GM12892 (cell line): ENCODE results near the gene EPHA8.

Source experiments
- DNase-seq: peaks from one replicate; pipeline ENCODE4 v3.0.0; 2011; ENCODE audit not compliant: insufficient read length
- FAIRE-seq: peaks from 2 replicates; lab custom pipeline; 2011; peaks lifted over from hg19 to GRCh38; lab: Jason Lieb, UNC
- POLR2A ChIP-seq: IDR thresholded peaks from 2 replicates; pipeline ENCODE4 v1.6.1; 2011; ENCODE audit warnings: low read depth, low read length, control low read depth
- POLR2AphosphoS5 ChIP-seq: IDR thresholded peaks from 2 replicates; pipeline ENCODE4 v1.6.1; 2011; ENCODE audit warnings: low read depth, low read length, control low read depth
- TAF1 ChIP-seq: IDR thresholded peaks from 2 replicates; pipeline ENCODE4 v1.6.1; 2011; ENCODE audit warnings: low read depth, mild to moderate bottlenecking, control low read depth, low read length, borderline replicate concordance

The EPHA8 gene

GRCh38 chr1:22613951-22614350 lies 50.7 kb downstream of the EPHA8 start:
- TF ChIP-seq POLR2A (no peak), POLR2AphosphoS5 (no peak), TAF1 (no peak)
- FAIRE-seq: no peak
- no peak for DNase-seq

GRCh38 chr1:22615886-22616285 lies 52.6 kb downstream of the EPHA8 start:
- DNase-seq: no peak
- no peak for FAIRE-seq
- TF ChIP-seq POLR2A (no peak), TAF1 (no peak), POLR2AphosphoS5 (no peak)

GRCh38 chr1:22616571-22616970 lies 53.3 kb downstream of the EPHA8 start:
- DNase-seq: no peak
- no peak for FAIRE-seq
- TF ChIP-seq TAF1 (no peak), POLR2A (no peak), POLR2AphosphoS5 (no peak)

GRCh38 chr1:22618056-22618455 lies 54.8 kb downstream of the EPHA8 start:
- TF ChIP-seq TAF1: no peak
- TF ChIP-seq POLR2AphosphoS5: no peak
- no peak for TF ChIP-seq POLR2A
- DNase-seq (no peak), FAIRE-seq (no peak)

- FAIRE-seq: no peak
- no peak for DNase-seq
- no peak for TF ChIP-seq POLR2AphosphoS5
Observed at GRCh38 chr1:22619252-22619651, 56.0 kb downstream of the EPHA8 start.

- TF ChIP-seq POLR2A (no peak), POLR2AphosphoS5 (no peak)
- FAIRE-seq (no peak), DNase-seq (no peak)
Observed at GRCh38 chr1:22619798-22620197, 56.5 kb downstream of the EPHA8 start.

GRCh38 chr1:22621761-22622160 lies 58.5 kb downstream of the EPHA8 start:
- no peak for TF ChIP-seq POLR2AphosphoS5
- no peak for TF ChIP-seq TAF1
- TF ChIP-seq POLR2A: no peak
- DNase-seq: no peak
- FAIRE-seq: no peak

- FAIRE-seq: no peak
- no peak for DNase-seq
- no peak for TF ChIP-seq POLR2A
- no peak for TF ChIP-seq POLR2AphosphoS5
- no peak for TF ChIP-seq TAF1
Observed at GRCh38 chr1:22625262-22625925, 62.1 kb downstream of the EPHA8 start.

- no peak for DNase-seq
- FAIRE-seq: no peak
- no peak for TF ChIP-seq POLR2AphosphoS5
Observed at GRCh38 chr1:22626237-22627157, 63.2 kb downstream of the EPHA8 start.

GRCh38 chr1:22627331-22627730 lies 64.0 kb downstream of the EPHA8 start:
- TF ChIP-seq TAF1 (no peak), POLR2AphosphoS5 (no peak), POLR2A (no peak)
- FAIRE-seq (no peak), DNase-seq (no peak)

GRCh38 chr1:22628698-22629444 lies 65.6 kb downstream of the EPHA8 start:
- TF ChIP-seq POLR2AphosphoS5 (no peak), POLR2A (no peak), TAF1 (no peak)
- DNase-seq (no peak), FAIRE-seq (no peak)

GRCh38 chr1:22629886-22630285 lies 66.6 kb downstream of the EPHA8 start:
- TF ChIP-seq TAF1 (no peak), POLR2AphosphoS5 (no peak)
- DNase-seq (no peak), FAIRE-seq (no peak)
